ENCODE measurements around the gene SNX21. TPM values are rescaled to one million over a fixed set of nuclear protein-coding genes. Genes with fewer than 3 reads are reported as not detected.

SNX21 gene
- total and polyA plus RNA-seq, 2 donors (not counting 3 experiments of a cell fraction or from before 2014, with no cell fraction given) = 11.6 to 11.9 TPM

DNA sequence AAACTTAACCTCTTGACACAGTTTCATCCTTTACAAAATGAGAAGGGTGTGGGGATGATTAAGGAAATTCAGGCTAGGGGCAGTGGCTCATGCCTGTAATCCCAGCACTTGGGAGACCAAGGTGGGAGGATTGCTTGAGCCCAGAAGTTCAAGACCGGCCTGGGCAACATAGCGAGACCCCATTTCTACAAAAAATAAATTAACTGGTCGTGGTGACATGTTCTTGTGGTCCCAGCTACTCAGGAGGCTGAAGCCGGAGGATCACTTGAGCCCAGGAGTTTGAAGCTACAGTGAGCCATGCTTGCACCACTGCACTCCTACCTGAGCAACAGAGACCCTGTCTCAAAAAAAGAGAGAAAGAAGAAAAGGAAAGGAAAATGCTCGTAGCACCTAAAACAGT, 32.9 kb downstream of the SNX21 start:
- POLR2A ChIA-PET = interaction anchor here (2.2 kb wide), 1 partner anchor 14 kb away, joined by 9 read pairs; the partner anchor contains the start of gene ZSWIM1
- H3K27ac ChIP-seq (ENCODE audit: insufficient read depth, low read depth, low read length) = no peak overlapping the region

More for the DNA sequence above, 32.9 kb downstream of the SNX21 start:
- TF ChIP-seq EZH2 (IDR thresholded peaks at IDR 0.05; ENCODE audit: borderline replicate concordance, low read depth, low read length, severe bottlenecking) (no peak), FOS (IDR thresholded peaks at IDR 0.05; ENCODE audit: borderline replicate concordance, insufficient read depth, low read length) (no peak), MYC (IDR thresholded peaks at IDR 0.05; ENCODE audit: low read depth, low read length) (no peak), POLR2A (IDR thresholded peaks at IDR 0.05; ENCODE audit: low read depth, low read length) (no peak), POLR2AphosphoS5 (IDR thresholded peaks at IDR 0.05; ENCODE audit: insufficient read depth, low read depth, low read length) (no peak), GATA2 (IDR thresholded peaks at IDR 0.05; ENCODE audit: insufficient read depth, insufficient read length, low read depth, low read length) (no peak), JUN (IDR thresholded peaks at IDR 0.05; ENCODE audit: borderline replicate concordance, insufficient read depth, insufficient read length, low read depth) (no peak)
- TF ChIP-seq, protein P1, sequence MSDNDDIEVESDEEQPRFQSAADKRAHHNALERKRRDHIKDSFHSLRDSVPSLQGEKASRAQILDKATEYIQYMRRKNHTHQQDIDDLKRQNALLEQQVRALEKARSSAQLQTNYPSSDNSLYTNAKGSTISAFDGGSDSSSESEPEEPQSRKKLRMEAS (IDR thresholded peaks at IDR 0.05; ENCODE audit: insufficient read depth, insufficient read length) = no peak
- TF ChIP-seq, protein P2, sequence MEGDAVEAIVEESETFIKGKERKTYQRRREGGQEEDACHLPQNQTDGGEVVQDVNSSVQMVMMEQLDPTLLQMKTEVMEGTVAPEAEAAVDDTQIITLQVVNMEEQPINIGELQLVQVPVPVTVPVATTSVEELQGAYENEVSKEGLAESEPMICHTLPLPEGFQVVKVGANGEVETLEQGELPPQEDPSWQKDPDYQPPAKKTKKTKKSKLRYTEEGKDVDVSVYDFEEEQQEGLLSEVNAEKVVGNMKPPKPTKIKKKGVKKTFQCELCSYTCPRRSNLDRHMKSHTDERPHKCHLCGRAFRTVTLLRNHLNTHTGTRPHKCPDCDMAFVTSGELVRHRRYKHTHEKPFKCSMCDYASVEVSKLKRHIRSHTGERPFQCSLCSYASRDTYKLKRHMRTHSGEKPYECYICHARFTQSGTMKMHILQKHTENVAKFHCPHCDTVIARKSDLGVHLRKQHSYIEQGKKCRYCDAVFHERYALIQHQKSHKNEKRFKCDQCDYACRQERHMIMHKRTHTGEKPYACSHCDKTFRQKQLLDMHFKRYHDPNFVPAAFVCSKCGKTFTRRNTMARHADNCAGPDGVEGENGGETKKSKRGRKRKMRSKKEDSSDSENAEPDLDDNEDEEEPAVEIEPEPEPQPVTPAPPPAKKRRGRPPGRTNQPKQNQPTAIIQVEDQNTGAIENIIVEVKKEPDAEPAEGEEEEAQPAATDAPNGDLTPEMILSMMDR (IDR thresholded peaks at IDR 0.05; ENCODE audit: extremely low read depth in 1 of 2, insufficient read depth in 1 of 2, low read depth in 1 of 2, low read length in 2 of 2) = no peak
- no peaks in the 10 kb centered on the region for H3K9me1 ChIP-seq (replicated peaks; ENCODE audit: control insufficient read depth, extremely low read depth, insufficient read depth, low read length)
- FAIRE-seq (no peak), DNase-seq (ENCODE audit: low read depth, low spot score) (no peak)
- intact Hi-C loops (cut with micrococcal nuclease) (no loop called here), dilution Hi-C loops (cut with MboI; ENCODE audit: extremely low pct_ligation_motif_present, low sequenced_read_pairs) (no loop called here)
- H3K27me3 ChIP-seq (ENCODE audit: control insufficient read depth in 2 of 2, insufficient read depth in 2 of 2, low read length in 2 of 2) = no peaks in the 10 kb centered on the region
- BruUV-seq (replicated peaks) = no TSS peak
- no peaks in the 10 kb centered on the region for H3K9me3 ChIP-seq (replicated peaks; ENCODE audit: control insufficient read depth, insufficient read depth, low read length)
- no peaks in the 10 kb centered on the region for H3K4me1 ChIP-seq (ENCODE audit: control insufficient read depth, extremely low read depth, insufficient read depth, low read length)
- no peak overlapping the region for H3K4me2 ChIP-seq (ENCODE audit: insufficient read depth, low read length)
- no peaks in the 10 kb centered on the region for H3K79me2 ChIP-seq (ENCODE audit: control insufficient read depth, insufficient read depth, low read length)
- H3K36me3 ChIP-seq (ENCODE audit: control insufficient read depth in 2 of 2, extremely low read depth in 1 of 2, insufficient read depth in 2 of 2, low read length in 2 of 2) = no peaks in the 10 kb centered on the region
- H2AFZ ChIP-seq (ENCODE audit: low read depth, low read length) = no peak overlapping the region
- no peaks in the 10 kb centered on the region for H4K20me1 ChIP-seq (replicated peaks; ENCODE audit: control insufficient read depth, extremely low read depth, insufficient read depth, low read length)
- H3K9ac ChIP-seq (replicated peaks; ENCODE audit: extremely low read depth, insufficient read depth, low read length) = no peak overlapping the region
- no peak overlapping the region for H3K4me3 ChIP-seq (replicated peaks in 1 of 3; ENCODE audit: insufficient read depth in 1 of 3, low read depth in 1 of 3, low read length in 3 of 3)
- CTCF ChIA-PET = interaction anchor here (2.0 kb wide), 1 partner anchor 24 kb away, joined by 6 read pairs; the partner anchor contains the start of genes CTSA and NEURL2
